GM23248 (cell line): ENCODE measurements around the gene PERP. TPM values are rescaled to one million over a fixed set of nuclear protein-coding genes. Genes with fewer than 3 reads are reported as not detected.

Experiments used
- DNase-seq: peaks from one replicate; pipeline ENCODE4 v3.0.0-alpha.2; 2015
- H2AFZ ChIP-seq: fragments of 200-600 bp; sonication (generic); 2 replicates; pipeline ENCODE4 v1.6.1; 2016; ENCODE audit warnings: antibody characterized with exemption
- H3F3A ChIP-seq: fragments of 200-600 bp; sonication (generic); 2 replicates; pipeline ENCODE4 v1.6.1; 2016; ENCODE audit warnings: mild to moderate bottlenecking, antibody characterized with exemption, mixed run types; ENCODE audit not compliant: insufficient read depth
- H3K27ac ChIP-seq: fragments of 200-600 bp; sonication (generic); 2 replicates; pipeline ENCODE4 v1.5.1; 2016; ENCODE audit warnings: mild to moderate bottlenecking
- H3K27me3 ChIP-seq: fragments of 200-600 bp; sonication (generic); replicated peaks from 2 replicates; pipeline ENCODE4 v1.6.1; 2016; ENCODE audit warnings: mild to moderate bottlenecking; ENCODE audit not compliant: insufficient read depth
- H3K36me3 ChIP-seq: fragments of 200-600 bp; sonication (generic); 2 replicates; pipeline ENCODE4 v1.6.1; 2016; ENCODE audit warnings: low read depth, mild to moderate bottlenecking
- H3K4me1 ChIP-seq: fragments of 200-600 bp; sonication (generic); 2 replicates; pipeline ENCODE4 v1.6.1; 2016; ENCODE audit warnings: mild to moderate bottlenecking; ENCODE audit not compliant: insufficient read depth
- H3K4me2 ChIP-seq: fragments of 200-600 bp; sonication (generic); one replicate; pipeline ENCODE4 v1.6.1; 2016; ENCODE audit warnings: mild to moderate bottlenecking; ENCODE audit not compliant: unreplicated experiment
- H3K4me3 ChIP-seq: fragments of 200-600 bp; sonication (generic); 2 replicates; pipeline ENCODE4 v1.5.1; 2016; ENCODE audit warnings: mild to moderate bottlenecking
- H3K79me2 ChIP-seq: fragments of 200-600 bp; sonication (generic); 2 replicates; pipeline ENCODE4 v1.6.1; 2016; ENCODE audit warnings: mild to moderate bottlenecking; ENCODE audit not compliant: insufficient read depth
- H3K9ac ChIP-seq: fragments of 200-600 bp; sonication (generic); 2 replicates; pipeline ENCODE4 v1.6.1; 2016; ENCODE audit warnings: mild to moderate bottlenecking
- H3K9me2 ChIP-seq: fragments of 200-600 bp; sonication (generic); 2 replicates; pipeline ENCODE4 v1.6.1; 2016; ENCODE audit warnings: mixed run types, mild to moderate bottlenecking, moderate library complexity; ENCODE audit not compliant: insufficient read depth
- H3K9me3 ChIP-seq: fragments of 200-600 bp; sonication (generic); one replicate; pipeline ENCODE4 v1.6.1; 2017; ENCODE audit warnings: low read depth
- H4K20me1 ChIP-seq: fragments of 200-600 bp; sonication (generic); 2 replicates; pipeline ENCODE4 v1.6.0; 2016; ENCODE audit not compliant: insufficient read depth
- EZH2 ChIP-seq: fragments of 200-600 bp; sonication (generic); IDR thresholded peaks from 2 replicates; pipeline ENCODE4 v1.6.1; 2018; ENCODE audit warnings: antibody characterized with exemption, mild to moderate bottlenecking; ENCODE audit not compliant: insufficient read depth, poor library complexity, severe bottlenecking
- EZH2phosphoT487 ChIP-seq: fragments of 200-600 bp; sonication (generic); IDR thresholded peaks from 2 replicates; pipeline ENCODE4 v1.6.1; 2018; ENCODE audit warnings: antibody characterized with exemption, moderate library complexity, mild to moderate bottlenecking, low read depth; ENCODE audit not compliant: insufficient read depth
- WGBS, 2 experiments: methylation state at CpG; one replicate each; pipeline ENCODE4 v1.1.6; 2015 to 2017; ENCODE audit warnings: low lambda C conversion rate in 2 of 2, low coverage in 1 of 2; ENCODE audit errors: missing lambda C conversion rate in 2 of 2; 5-methylcytosine and 5-hydroxymethylcytosine counted together
- in situ Hi-C: fragments of 300-500 bp; cut with MboI; formaldehyde crosslinking; loops from 2 replicates; pipeline ENCODE4 v1.15.0; 2020
- polyA plus RNA-seq: library from polyadenylated mRNA; unstranded; fragments of >200 nt; fragmentation: Nextera tagmentation; extraction: Ambion mirVana; gene quantifications from 2 replicates; pipeline ENCODE4 v1.2.1, GENCODE V29; 2016
- total RNA-seq: library from RNA; depleted of rRNA; stranded (reverse); fragments of >200 nt; shearing (Covaris generic); gene quantifications from 2 replicates; pipeline ENCODE4 v1.2.3, GENCODE V29; 2014

PERP gene
- total and polyA plus RNA-seq, 2 experiments from 2014 or later, result 28.5 to 45.7 TPM

DNA sequence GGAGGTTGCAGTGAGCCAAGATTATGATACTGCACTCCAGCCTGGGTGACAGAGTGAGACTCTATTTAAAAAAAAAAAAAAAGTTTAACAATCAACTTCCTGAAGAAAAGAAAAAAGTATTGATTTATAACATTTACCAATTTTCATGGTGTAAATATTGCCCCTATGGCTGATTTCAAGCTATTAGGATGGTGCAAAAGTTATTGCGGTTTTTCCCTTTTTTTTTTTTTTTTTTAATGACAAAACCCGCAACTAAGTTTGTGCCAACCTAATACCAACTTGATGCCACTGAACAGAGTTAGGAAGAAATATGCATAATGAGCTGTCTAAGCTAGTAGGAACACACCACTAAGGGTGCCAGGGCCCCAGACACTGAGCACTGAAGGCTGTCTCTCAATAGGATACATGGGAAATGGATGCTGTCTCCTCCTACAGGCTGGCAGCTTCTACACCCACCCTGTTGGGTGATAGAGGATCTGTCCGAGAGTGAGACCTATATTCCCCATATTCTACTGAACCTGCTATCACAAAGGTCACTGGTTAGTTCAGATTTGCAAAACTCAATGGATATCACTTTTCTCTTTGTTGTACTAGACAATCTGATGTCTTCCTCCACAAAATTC is 6.5 kb upstream of the PERP start:
- Histone ChIP-seq H3K9me3 (no peaks in the 10 kb centered on the region), H3K79me2 (no peaks in the 10 kb centered on the region), H3K4me2 (no peak overlapping the region), H3K4me3 (no peak overlapping the region), H3F3A (peaks cover 5% of the 10 kb centered on the region), H2AFZ (no peak overlapping the region), H3K9me2 (no peaks in the 10 kb centered on the region), H3K9ac (no peak overlapping the region), H3K36me3 (no peaks in the 10 kb centered on the region), H3K27ac (no peak overlapping the region), H4K20me1 (no peaks in the 10 kb centered on the region), H3K27me3 (no peaks in the 10 kb centered on the region), H3K4me1 (no peaks in the 10 kb centered on the region; the same call in 1 of the 2 replicates)
- in situ Hi-C loops, result loop anchor here (10.0 to 25.0 kb wide), 4 partner anchors 291 to 631 kb away; partner anchors contain the start of gene HEBP2
- 59 to 64% methylated on average over 3 of the region's 3 CpGs for WGBS, 2 experiments
- TF ChIP-seq EZH2phosphoT487, result no peak
- no peak for TF ChIP-seq EZH2
- DNase-seq, result no peak

DNA sequence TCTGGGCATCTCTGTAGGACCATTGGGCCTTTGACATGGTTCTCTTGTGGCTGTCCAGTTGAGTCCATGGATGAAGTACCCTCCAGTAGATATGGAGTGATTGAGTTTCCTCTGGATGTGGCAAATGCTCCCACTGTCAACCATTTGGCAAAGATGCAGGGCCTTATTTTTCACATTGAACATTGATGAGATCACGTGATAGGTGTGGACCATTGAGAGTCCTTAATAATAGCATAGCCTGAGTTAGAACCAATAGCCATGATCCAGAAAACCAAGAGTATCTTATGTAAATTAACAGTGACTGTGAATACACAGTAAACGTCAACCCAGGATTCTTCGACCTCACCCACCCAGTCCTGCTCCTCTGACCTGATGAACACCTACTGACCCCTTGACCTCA is 3.0 kb upstream of the PERP start:
- no peak for DNase-seq
- Histone ChIP-seq H3K4me2 (no peak overlapping the region), H4K20me1 (no peaks in the 10 kb centered on the region), H3K79me2 (peaks cover 9% of the 10 kb centered on the region; the same call in 1 of the 2 replicates), H3K27ac (no peak overlapping the region), H3K27me3 (0 out of 2 replicates have a peak, but pooled peaks cover 4% of the 10 kb centered on the region), H3K9me2 (no peaks in the 10 kb centered on the region), H3K4me1 (peaks cover 15% of the 10 kb centered on the region), H3K4me3 (no peak overlapping the region), H3F3A (peaks cover 16% of the 10 kb centered on the region), H3K9ac (no peak overlapping the region), H3K9me3 (no peaks in the 10 kb centered on the region), H3K36me3 (no peaks in the 10 kb centered on the region), H2AFZ (no peak overlapping the region)
- in situ Hi-C loops, result loop anchor here (10.0 to 25.0 kb wide), 4 partner anchors 295 to 635 kb away; partner anchors contain the start of gene HEBP2
- TF ChIP-seq EZH2phosphoT487 (no peak), EZH2 (no peak)
- WGBS, 2 experiments, result 55 to 62% methylated on average over 3 of the region's 3 CpGs

DNA sequence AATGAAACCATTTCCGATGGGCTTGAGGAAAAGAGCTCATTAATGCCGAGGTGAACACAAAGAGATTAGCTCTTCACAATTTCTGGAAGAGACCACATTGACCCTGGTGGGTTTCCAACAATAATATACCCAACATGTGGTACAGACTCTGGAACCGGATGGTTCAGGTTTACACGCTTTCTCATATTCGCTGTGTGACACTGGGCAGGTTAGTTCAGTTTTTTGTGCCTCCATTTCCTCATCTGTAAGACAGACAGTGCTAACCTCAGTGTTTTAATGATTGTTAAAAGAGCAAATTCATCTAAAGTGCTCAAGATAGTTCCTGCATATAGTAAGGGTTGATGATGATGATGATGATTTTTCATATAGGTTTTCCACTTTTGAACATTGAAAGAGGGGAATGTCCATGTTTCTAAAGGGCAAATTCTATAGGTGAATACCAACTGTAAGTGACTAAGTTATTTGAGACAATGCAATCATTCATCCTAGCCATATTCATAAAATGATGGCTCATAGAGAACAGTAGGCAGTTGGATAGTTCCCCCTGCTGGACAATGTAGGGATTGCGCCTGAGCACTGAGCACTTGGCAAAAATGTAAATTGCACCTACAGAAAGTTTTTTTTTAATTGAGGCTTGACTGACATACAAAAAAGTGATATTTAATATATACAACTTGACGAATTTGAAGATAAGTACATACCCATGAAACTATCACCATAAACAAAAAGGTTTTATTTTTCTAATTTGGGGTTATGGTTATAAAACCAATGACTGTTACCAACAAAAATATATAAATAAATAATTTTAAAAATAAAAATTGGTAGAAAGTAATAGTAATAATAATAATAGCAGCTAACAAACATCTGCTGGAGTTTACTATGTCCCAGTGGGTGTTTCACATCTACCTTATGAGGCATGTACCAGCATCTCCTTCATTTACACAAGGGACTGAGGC is 2.1 kb upstream of the PERP start:
- H3K79me2 ChIP-seq, result peaks cover 9% of the 10 kb centered on the region; the same call in 1 of the 2 replicates
- no peak overlapping the region for H3K4me2 ChIP-seq
- peaks cover 15% of the 10 kb centered on the region for H3K4me1 ChIP-seq
- no peaks in the 10 kb centered on the region for H4K20me1 ChIP-seq
- no peak overlapping the region for H2AFZ ChIP-seq
- no peak overlapping the region for H3K4me3 ChIP-seq
- H3K27ac ChIP-seq, result no peak overlapping the region
- in situ Hi-C loops, result loop anchor here (25.0 kb wide), 2 partner anchors 397 to 403 kb away; no protein-coding TSS in a partner anchor
- TF ChIP-seq EZH2 (no peak), EZH2phosphoT487 (no peak)
- no peaks in the 10 kb centered on the region for H3K36me3 ChIP-seq
- WGBS, 2 experiments, result 3 to 6% methylated on average over 7 of the region's 7 CpGs
- no peaks in the 10 kb centered on the region for H3K9me2 ChIP-seq
- peak; percentile 65 for DNase-seq
- 0 out of 2 replicates have a peak, but pooled peaks cover 4% of the 10 kb centered on the region for H3K27me3 ChIP-seq
- H3K9me3 ChIP-seq, result no peaks in the 10 kb centered on the region
- H3F3A ChIP-seq, result peaks cover 16% of the 10 kb centered on the region
- H3K9ac ChIP-seq, result no peak overlapping the region
